Measurements from ENCODE around the gene MOGAT2. TPM values are rescaled to one million over a fixed set of nuclear protein-coding genes. Genes with fewer than 3 reads are reported as not detected.

Gene MOGAT2
- total and polyA plus RNA-seq, 12 donors, result 0.13 to 0.35 (median 0.20) TPM; not detected in 8

DNA sequence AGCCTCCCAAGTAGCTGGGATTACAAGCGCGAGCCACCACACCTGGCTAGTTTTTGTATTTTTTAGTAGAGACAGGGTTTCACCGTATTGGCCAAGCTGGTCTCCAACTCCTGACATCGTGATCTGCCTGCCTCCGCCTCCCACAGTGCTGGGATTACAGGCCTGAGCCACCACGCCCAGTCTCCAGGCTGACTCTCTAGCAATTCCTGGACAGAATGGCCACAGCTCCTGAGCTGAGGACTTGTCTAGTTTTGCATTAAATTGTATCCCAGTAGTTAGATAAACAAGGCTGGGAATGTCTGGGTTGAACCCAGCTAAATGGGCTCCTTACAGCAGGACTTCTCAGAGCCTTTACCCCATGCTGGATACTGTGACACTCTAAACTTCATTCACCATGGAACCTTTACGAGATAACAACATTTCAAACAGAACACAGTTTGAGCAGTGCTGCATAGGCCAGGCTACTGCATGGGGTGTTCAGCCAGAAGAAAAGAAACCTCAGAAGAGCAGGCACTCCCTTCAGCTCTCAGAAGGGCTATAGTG lies 13.9 kb upstream of the MOGAT2 start:
- Histone ChIP-seq H3K27me3 (no peaks in the 10 kb centered on the region), H3K4me3 (no peak overlapping the region), H3K27ac (no peak overlapping the region), H3K9me3 (no peaks in the 10 kb centered on the region), H3K4me1 (peaks cover 0 to 10% (median 4%) of the 10 kb centered on the region in 9 donors), H3K36me3 (no peaks in the 10 kb centered on the region)
- TF ChIP-seq, protein P1, sequence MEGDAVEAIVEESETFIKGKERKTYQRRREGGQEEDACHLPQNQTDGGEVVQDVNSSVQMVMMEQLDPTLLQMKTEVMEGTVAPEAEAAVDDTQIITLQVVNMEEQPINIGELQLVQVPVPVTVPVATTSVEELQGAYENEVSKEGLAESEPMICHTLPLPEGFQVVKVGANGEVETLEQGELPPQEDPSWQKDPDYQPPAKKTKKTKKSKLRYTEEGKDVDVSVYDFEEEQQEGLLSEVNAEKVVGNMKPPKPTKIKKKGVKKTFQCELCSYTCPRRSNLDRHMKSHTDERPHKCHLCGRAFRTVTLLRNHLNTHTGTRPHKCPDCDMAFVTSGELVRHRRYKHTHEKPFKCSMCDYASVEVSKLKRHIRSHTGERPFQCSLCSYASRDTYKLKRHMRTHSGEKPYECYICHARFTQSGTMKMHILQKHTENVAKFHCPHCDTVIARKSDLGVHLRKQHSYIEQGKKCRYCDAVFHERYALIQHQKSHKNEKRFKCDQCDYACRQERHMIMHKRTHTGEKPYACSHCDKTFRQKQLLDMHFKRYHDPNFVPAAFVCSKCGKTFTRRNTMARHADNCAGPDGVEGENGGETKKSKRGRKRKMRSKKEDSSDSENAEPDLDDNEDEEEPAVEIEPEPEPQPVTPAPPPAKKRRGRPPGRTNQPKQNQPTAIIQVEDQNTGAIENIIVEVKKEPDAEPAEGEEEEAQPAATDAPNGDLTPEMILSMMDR (IDR thresholded peaks at IDR 0.05), result no peak
- DNase-seq, result no peak
- WGBS, 2 donors, result 88 to 97% methylated on average over 7 of the region's 7 CpGs
- intact Hi-C loops (cut with DNase I), result loop anchor here in 4 of 10 donors (10.0 kb wide), 2 partner anchors 159 to 161 kb away; no protein-coding TSS in a partner anchor
- ATAC-seq, result no peak

DNA sequence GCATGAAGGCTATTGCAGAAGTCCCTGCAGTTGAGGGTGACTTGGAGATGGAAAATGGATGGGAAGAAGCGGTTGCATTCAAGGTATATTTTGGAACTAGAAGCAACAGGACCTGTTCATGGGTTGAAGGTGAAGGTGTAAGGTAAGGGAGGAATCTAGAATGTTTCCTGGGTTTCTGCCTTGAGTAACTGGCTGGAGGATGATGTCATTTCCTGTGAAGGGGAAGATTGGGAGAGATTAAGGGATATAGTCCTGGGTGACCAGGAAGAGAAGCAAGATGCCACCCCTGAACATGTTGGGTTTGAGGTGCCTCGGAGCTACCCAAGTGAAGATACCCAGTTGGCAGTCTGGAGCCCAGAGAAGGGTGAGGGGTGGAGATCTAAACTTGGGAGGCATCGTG lies 12.1 kb upstream of the MOGAT2 start:
- no peak for DNase-seq

DNA sequence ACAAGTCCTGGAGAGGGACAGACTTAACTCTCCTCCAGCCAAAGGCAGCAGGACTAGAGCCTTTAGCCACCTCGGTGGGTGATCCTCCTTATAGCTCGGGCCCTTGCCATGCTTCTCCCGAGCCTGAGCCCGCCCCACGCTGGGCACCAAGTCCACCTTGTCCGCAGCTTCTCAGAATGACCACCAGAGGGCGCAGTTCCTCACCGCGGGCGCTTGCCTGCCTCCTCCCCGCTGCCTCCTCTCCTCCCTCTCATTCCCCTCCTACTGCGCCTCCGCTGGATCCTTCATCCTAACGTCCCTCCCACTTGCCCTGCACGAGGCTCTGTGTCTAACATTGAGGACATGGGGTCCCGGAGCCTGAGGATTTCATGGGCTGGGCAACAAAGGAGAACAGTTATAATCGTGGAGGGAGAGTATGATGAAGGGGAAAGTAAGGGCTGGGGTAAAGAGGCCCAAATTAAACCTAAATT lies 11.3 kb upstream of the MOGAT2 start:
- Histone ChIP-seq H3K4me1 (peaks cover 0 to 8% (median 4%) of the 10 kb centered on the region in 9 donors), H3K27me3 (no peaks in the 10 kb centered on the region), H3K4me3 (peak overlapping the region in 1 of 10 donors; percentile 14), H3K27ac (no peak overlapping the region), H3K36me3 (no peaks in the 10 kb centered on the region), H3K9me3 (peaks cover 0 to 7% (median 0%) of the 10 kb centered on the region in 11 donors)
- intact Hi-C loops (cut with DNase I), result loop anchor here in 6 of 10 donors (1.0 to 10.0 kb wide), 6 partner anchors 61 to 161 kb away; partner anchors contain the start of gene DGAT2 (in 3 of the 6)
- WGBS, 2 donors, result 4 to 5% methylated on average over 17 of the region's 17 CpGs
- DNase-seq (peak; percentile 66 to 80), ATAC-seq (peak; percentile 82 to 97 (median 94))
- TF ChIP-seq, protein P1 (IDR thresholded peaks at IDR 0.05), result peak in 8 of 9 donors; percentile 93 to 98 (median 95)

More for the DNA sequence above, 12.1 kb upstream of the MOGAT2 start:
- H3K4me1 ChIP-seq, result peaks cover 0 to 10% (median 4%) of the 10 kb centered on the region in 9 donors
- 92 to 94% methylated on average over 3 of the region's 3 CpGs for WGBS, 2 donors
- no peak overlapping the region for H3K27ac ChIP-seq
- H3K36me3 ChIP-seq, result no peaks in the 10 kb centered on the region
- ATAC-seq, result no peak
- H3K27me3 ChIP-seq, result no peaks in the 10 kb centered on the region
- TF ChIP-seq, protein P1 (IDR thresholded peaks at IDR 0.05), result no peak
- H3K9me3 ChIP-seq, result peaks cover 0 to 7% (median 0%) of the 10 kb centered on the region in 11 donors
- intact Hi-C loops (cut with DNase I), result loop anchor here in 6 of 10 donors (5.0 to 10.0 kb wide), 4 partner anchors 62 to 162 kb away; partner anchors contain the start of gene DGAT2 (in 2 of the 6)
- no peak overlapping the region for H3K4me3 ChIP-seq

DNA sequence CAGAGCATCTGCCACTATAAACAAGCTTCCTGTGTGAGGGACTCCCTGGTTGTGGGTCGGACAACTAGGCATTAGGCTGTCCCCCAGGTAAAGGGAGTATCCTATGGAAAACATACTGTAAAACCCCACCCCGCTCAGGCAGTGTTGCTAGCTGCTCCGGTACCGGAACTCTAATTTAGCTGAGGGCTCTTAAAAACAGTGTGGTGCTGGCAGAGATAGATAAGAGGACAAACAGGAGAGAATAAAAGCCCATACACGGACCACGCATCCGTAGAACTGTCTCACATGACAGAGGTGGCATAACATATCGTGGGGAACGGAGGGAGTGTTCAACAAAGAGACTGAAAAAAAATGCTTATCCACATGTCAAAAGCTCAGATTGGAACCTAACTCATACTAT lies 3.4 kb upstream of the MOGAT2 start:
- DNase-seq (no peak), ATAC-seq (no peak)
- no peaks in the 10 kb centered on the region for H3K27me3 ChIP-seq
- no peaks in the 10 kb centered on the region for H3K36me3 ChIP-seq
- 75 to 82% methylated on average over 9 of the region's 9 CpGs for WGBS, 2 donors
- H3K27ac ChIP-seq, result no peak overlapping the region
- H3K9me3 ChIP-seq, result peaks cover 0 to 7% (median 0%) of the 10 kb centered on the region in 11 donors
- TF ChIP-seq, protein P1 (IDR thresholded peaks at IDR 0.05), result no peak
- intact Hi-C loops (cut with DNase I), result loop anchor here in 3 of 10 donors (5.0 to 10.0 kb wide), 2 partner anchors 51 to 167 kb away; partner anchors contain the start of gene DGAT2 (in 2 of the 3)
- H3K4me1 ChIP-seq, result peaks cover 0 to 16% (median 0%) of the 10 kb centered on the region in 9 donors
- no peak overlapping the region for H3K4me3 ChIP-seq

Measured in heart right ventricle (tissue), 16 donors.